Neural cell (in vitro differentiated cells): ENCODE results near the gene CUL3. TPM values are rescaled to one million over a fixed set of nuclear protein-coding genes. Genes with fewer than 3 reads are reported as not detected.

ENCODE experiments used
- H2AFZ ChIP-seq: fragments of 200-600, 300-800 bp; sonication (generic), shearing (Covaris generic); 2 replicates; pipeline ENCODE4 v1.6.0; 2014; ENCODE audit warnings: low read depth, mild to moderate bottlenecking, antibody characterized with exemption, low read length, moderate library complexity
- H3F3A ChIP-seq: fragments of 200-600 bp; shearing (Covaris generic); 2 replicates; pipeline ENCODE4 v1.6.1; 2016; ENCODE audit warnings: mild to moderate bottlenecking, moderate library complexity, mixed read lengths, antibody characterized with exemption, low read length; ENCODE audit not compliant: insufficient read depth, poor library complexity, severe bottlenecking
- H3K27ac ChIP-seq: fragments of 200-600, 300-800 bp; sonication (generic), shearing (Covaris generic); 2 replicates; pipeline ENCODE4 v1.5.1; 2014; ENCODE audit warnings: mild to moderate bottlenecking, low read length, moderate library complexity
- H3K27me3 ChIP-seq: fragments of 300-800, 200-600 bp; sonication (generic), shearing (Covaris generic); 2 replicates; pipeline ENCODE4 v1.6.0; 2014; ENCODE audit warnings: mild to moderate bottlenecking, low read depth, low read length, moderate library complexity; ENCODE audit not compliant: insufficient read depth
- H3K36me3 ChIP-seq: fragments of 300-800, 200-600 bp; sonication (generic), shearing (Covaris generic); 2 replicates; pipeline ENCODE4 v1.5.1; 2014; ENCODE audit warnings: mild to moderate bottlenecking, antibody characterized with exemption, low read length, moderate library complexity; ENCODE audit not compliant: insufficient read depth
- H3K4me2 ChIP-seq: fragments of 300-800, 200-600 bp; sonication (generic), shearing (Covaris generic); 2 replicates; pipeline ENCODE4 v1.6.0; 2014; ENCODE audit warnings: mild to moderate bottlenecking, low read length
- H3K4me3 ChIP-seq: fragments of 300-800, 200-600 bp; sonication (generic), shearing (Covaris generic); 2 replicates; pipeline ENCODE4 v1.5.1; 2014; ENCODE audit warnings: mild to moderate bottlenecking, low read length, moderate library complexity
- H3K79me2 ChIP-seq: fragments of 200-600 bp; shearing (Covaris generic); replicated peaks from 2 replicates; pipeline ENCODE4 v1.6.0; 2014; ENCODE audit warnings: mild to moderate bottlenecking, low read length, moderate library complexity; ENCODE audit not compliant: insufficient read depth
- H3K9ac ChIP-seq: fragments of 300-800, 200-600 bp; sonication (generic), shearing (Covaris generic); 2 replicates; pipeline ENCODE4 v1.6.1; 2016; ENCODE audit warnings: mild to moderate bottlenecking, low read length, mixed read lengths
- H3K9me2 ChIP-seq: fragments of 200-600 bp; shearing (Covaris generic); 2 replicates; pipeline ENCODE4 v1.6.1; 2016; ENCODE audit warnings: mild to moderate bottlenecking, low read length, mixed read lengths; ENCODE audit not compliant: insufficient read depth
- H3K9me3 ChIP-seq: fragments of 200-600, 300-800 bp; sonication (generic), shearing (Covaris generic); 2 replicates; pipeline ENCODE4 v1.6.1; 2016; ENCODE audit warnings: mild to moderate bottlenecking, mixed run types, low read length, moderate library complexity, mixed read lengths
- H4K20me1 ChIP-seq: fragments of 200-600 bp; shearing (Covaris generic); 2 replicates; pipeline ENCODE4 v1.6.1; 2016; ENCODE audit warnings: mild to moderate bottlenecking, mixed run types; ENCODE audit not compliant: insufficient read depth
- EP300 ChIP-seq: fragments of 450-650 bp; conservative IDR thresholded peaks from 2 replicates; pipeline ENCODE4 v1.6.1; 2014; ENCODE audit warnings: antibody characterized with exemption, mild to moderate bottlenecking, moderate library complexity; ENCODE audit not compliant: poor library complexity, severe bottlenecking
- EZH2 ChIP-seq: fragments of 200-600, 300-800 bp; shearing (Covaris generic), sonication (generic); IDR thresholded peaks from 2 replicates; pipeline ENCODE4 v1.6.1; 2014; ENCODE audit warnings: antibody characterized with exemption, low read length, borderline replicate concordance, mild to moderate bottlenecking; ENCODE audit not compliant: insufficient read depth, poor library complexity, severe bottlenecking
- MXI1 ChIP-seq: fragments of 450-650 bp; conservative IDR thresholded peaks from 2 replicates; pipeline ENCODE4 v1.6.1; 2014; ENCODE audit warnings: antibody characterized with exemption, mild to moderate bottlenecking; ENCODE audit not compliant: poor library complexity, severe bottlenecking
- POLR2AphosphoS5 ChIP-seq: IDR thresholded peaks from 2 replicates; pipeline ENCODE4 v1.6.1; 2012
- RAD21 ChIP-seq: fragments of 450-650 bp; conservative IDR thresholded peaks from 2 replicates; pipeline ENCODE4 v1.6.1; 2014; ENCODE audit warnings: antibody characterized with exemption, mild to moderate bottlenecking, moderate library complexity
- REST ChIP-seq: IDR thresholded peaks from 2 replicates; pipeline ENCODE4 v1.6.1; 2012; ENCODE audit warnings: borderline replicate concordance
- SMC3 ChIP-seq: fragments of 450-650 bp; conservative IDR thresholded peaks from 2 replicates; pipeline ENCODE4 v1.6.1; 2014; ENCODE audit warnings: antibody characterized with exemption, mild to moderate bottlenecking, moderate library complexity; ENCODE audit not compliant: poor library complexity
- TAF1 ChIP-seq: IDR thresholded peaks from 2 replicates; pipeline ENCODE4 v1.6.1; 2012; ENCODE audit warnings: low read depth
- polyA minus RNA-seq: library from RNA; depleted of rRNA, polyadenylated mRNA; stranded (reverse); fragments of >200 nt; gene quantifications from 2 replicates; pipeline ENCODE4 v1.2.3, GENCODE V29; 2014
- polyA plus RNA-seq: library from polyadenylated mRNA; depleted of rRNA; stranded (reverse); fragments of >200 nt; gene quantifications from 2 replicates; pipeline ENCODE4 v1.2.3, GENCODE V29; 2014
- TF ChIP-seq, protein P1 (sequence below): fragments of 450-650 bp; IDR thresholded peaks from 2 replicates; pipeline ENCODE4 v1.5.1; 2014; ENCODE audit warnings: antibody characterized with exemption, mild to moderate bottlenecking, moderate library complexity; ENCODE audit not compliant: poor library complexity, severe bottlenecking

CUL3 gene
- polyA plus RNA-seq (47.3 and 53.9 TPM in 2 replicates), polyA minus RNA-seq (110 and 130 TPM in 2 replicates)

GRCh38 chr2:224585211-224586088, at the start of gene CUL3:
CUL3 (minus strand) TSS chr2:224585363; CDS start chr2:224585009, 354 bp downstream.
- Histone ChIP-seq H2AFZ (peak within 1 kb of the TSS; percentile 13), H3K27me3 (no peaks in the 10 kb centered on the region), H3K4me3 (peak within 1 kb of the TSS; percentile 91), H3K79me2 (peaks cover 40% of the 10 kb centered on the region), H3K9me3 (no peaks in the 10 kb centered on the region), H3K4me2 (peak within 1 kb of the TSS; percentile 82), H3K36me3 (no peaks in the 10 kb centered on the region), H4K20me1 (no peaks in the 10 kb centered on the region), H3K9me2 (no peaks in the 10 kb centered on the region), H3F3A (no peaks in the 10 kb centered on the region), H3K27ac (peak within 1 kb of the TSS; percentile 65), H3K9ac (peak within 1 kb of the TSS; percentile 85)
- TF ChIP-seq EZH2 (no peak), EP300 (no peak), SMC3 (no peak), TAF1 (peak; percentile 84), POLR2AphosphoS5 (peak; percentile 98), REST (peak; percentile 69), MXI1 (peak; percentile 73), RAD21 (no peak)
- TF ChIP-seq, protein P1, sequence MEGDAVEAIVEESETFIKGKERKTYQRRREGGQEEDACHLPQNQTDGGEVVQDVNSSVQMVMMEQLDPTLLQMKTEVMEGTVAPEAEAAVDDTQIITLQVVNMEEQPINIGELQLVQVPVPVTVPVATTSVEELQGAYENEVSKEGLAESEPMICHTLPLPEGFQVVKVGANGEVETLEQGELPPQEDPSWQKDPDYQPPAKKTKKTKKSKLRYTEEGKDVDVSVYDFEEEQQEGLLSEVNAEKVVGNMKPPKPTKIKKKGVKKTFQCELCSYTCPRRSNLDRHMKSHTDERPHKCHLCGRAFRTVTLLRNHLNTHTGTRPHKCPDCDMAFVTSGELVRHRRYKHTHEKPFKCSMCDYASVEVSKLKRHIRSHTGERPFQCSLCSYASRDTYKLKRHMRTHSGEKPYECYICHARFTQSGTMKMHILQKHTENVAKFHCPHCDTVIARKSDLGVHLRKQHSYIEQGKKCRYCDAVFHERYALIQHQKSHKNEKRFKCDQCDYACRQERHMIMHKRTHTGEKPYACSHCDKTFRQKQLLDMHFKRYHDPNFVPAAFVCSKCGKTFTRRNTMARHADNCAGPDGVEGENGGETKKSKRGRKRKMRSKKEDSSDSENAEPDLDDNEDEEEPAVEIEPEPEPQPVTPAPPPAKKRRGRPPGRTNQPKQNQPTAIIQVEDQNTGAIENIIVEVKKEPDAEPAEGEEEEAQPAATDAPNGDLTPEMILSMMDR, result no peak

DNA sequence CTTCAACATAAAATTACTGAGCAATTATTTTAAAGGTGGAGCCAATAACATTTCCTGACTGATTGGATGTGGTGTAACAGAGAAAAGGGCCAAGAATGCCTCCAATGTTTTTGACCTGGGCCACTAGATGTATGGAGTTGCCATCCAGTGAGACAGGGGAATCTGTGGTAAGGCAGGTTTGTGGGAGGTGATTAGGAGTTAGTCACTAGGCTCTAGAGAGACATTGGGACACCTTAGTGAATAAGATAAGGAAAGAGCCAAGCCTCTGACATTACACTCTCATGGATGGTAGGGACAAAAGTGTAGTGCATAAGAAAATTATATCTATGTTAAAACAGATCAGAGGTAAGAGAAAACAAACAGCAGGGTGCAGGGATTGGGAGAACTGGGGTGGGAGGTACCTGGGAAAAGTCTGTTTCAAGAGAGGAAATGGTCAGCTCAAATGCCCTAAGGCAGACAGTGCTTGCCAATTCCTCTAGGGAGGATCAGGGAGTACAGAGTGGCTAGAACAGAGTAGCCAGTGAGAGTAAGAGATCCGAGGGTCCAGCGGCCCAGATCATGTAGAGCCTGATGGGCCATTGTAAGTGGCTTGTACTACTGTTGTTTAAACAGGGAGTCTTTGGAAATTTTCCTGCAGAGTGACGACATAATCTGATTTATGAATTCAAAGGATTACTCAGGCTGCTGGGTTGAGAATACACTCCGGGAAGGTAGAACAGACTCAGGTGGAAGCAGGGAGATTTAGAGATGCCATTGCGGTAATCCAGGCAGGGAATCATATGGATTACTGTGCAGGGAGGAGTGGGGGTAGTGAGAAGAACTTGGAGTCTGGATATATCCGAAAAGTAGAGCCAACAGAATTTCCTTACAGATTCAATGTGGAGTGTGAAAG, 45.7 kb upstream of the CUL3 start:
- H3K4me3 ChIP-seq, result no peak overlapping the region
- H3K9me3 ChIP-seq, result no peaks in the 10 kb centered on the region
- TF ChIP-seq POLR2AphosphoS5, result no peak
- no peak for TF ChIP-seq RAD21
- TF ChIP-seq, protein P1, result no peak
- no peak for TF ChIP-seq EZH2
- TF ChIP-seq TAF1, result no peak
- no peak for TF ChIP-seq SMC3
- TF ChIP-seq REST, result no peak
- TF ChIP-seq MXI1, result no peak
- no peak for TF ChIP-seq EP300

More for the DNA sequence above, 45.7 kb upstream of the CUL3 start:
- Histone ChIP-seq H2AFZ (no peak overlapping the region), H3K4me2 (no peak overlapping the region), H3K9me2 (no peaks in the 10 kb centered on the region), H3K79me2 (no peaks in the 10 kb centered on the region), H3F3A (no peaks in the 10 kb centered on the region), H3K27me3 (no peaks in the 10 kb centered on the region), H4K20me1 (no peaks in the 10 kb centered on the region), H3K27ac (no peak overlapping the region), H3K36me3 (no peaks in the 10 kb centered on the region), H3K9ac (no peak overlapping the region)
